HG03066 (cell line): ENCODE data around the gene PDZD4.

ENCODE experiments used
- ATAC-seq: cut with Tn5 transposase; IDR thresholded peaks from one replicate; pipeline ENCODE4 v1.9.1; 2021; ENCODE audit warnings: low read depth; ENCODE audit not compliant: unreplicated experiment

The PDZD4 gene

GRCh38 chrX:153774576-153775292, 55.6 kb downstream of the PDZD4 start:
- ATAC-seq, result no peak

GRCh38 chrX:153773741-153774575, 56.4 kb downstream of the PDZD4 start:
- no peak for ATAC-seq

GRCh38 chrX:153773218-153773611, 57.1 kb downstream of the PDZD4 start:
- no peak for ATAC-seq

- ATAC-seq, result no peak
These were observed 57.8 kb downstream of the PDZD4 start for GRCh38 chrX:153772316-153773217.

- ATAC-seq, result no peak
These were observed 58.7 kb downstream of the PDZD4 start for GRCh38 chrX:153771415-153772315.

- ATAC-seq, result no peak
These were observed 59.5 kb downstream of the PDZD4 start for GRCh38 chrX:153770601-153771414.

GRCh38 chrX:153769865-153770600, 60.3 kb downstream of the PDZD4 start:
- no peak for ATAC-seq

GRCh38 chrX:153769158-153769864, 61.0 kb downstream of the PDZD4 start:
- no peak for ATAC-seq

GRCh38 chrX:153768311-153769157, 61.8 kb downstream of the PDZD4 start:
- ATAC-seq, result no peak

- ATAC-seq, result no peak
These were observed 62.7 kb downstream of the PDZD4 start for GRCh38 chrX:153767674-153768055.

- ATAC-seq, result no peak
These were observed 63.3 kb downstream of the PDZD4 start for GRCh38 chrX:153766871-153767673.

- no peak for ATAC-seq
These were observed 64.1 kb downstream of the PDZD4 start for GRCh38 chrX:153766098-153766817.

GRCh38 chrX:153765138-153766079, 64.9 kb downstream of the PDZD4 start:
- no peak for ATAC-seq

GRCh38 chrX:153764786-153765137, 65.6 kb downstream of the PDZD4 start:
- ATAC-seq, result no peak
